PC-3 (cell line): ENCODE results near the gene AFTPH. TPM values are rescaled to one million over a fixed set of nuclear protein-coding genes. Genes with fewer than 3 reads are reported as not detected.
A peak's percentile ranks its signal among the peaks of the same experiment; 100 is the strongest.

ENCODE experiments used
- ATAC-seq: fragments of 200-7000 bp; cut with Tn5 transposase; 2 replicates; pipeline ENCODE4 v1.9.1; 2020; ENCODE audit warnings: mild to moderate bottlenecking, moderate library complexity
- BruUV-seq: library from RNA; stranded (reverse); fragments of 400-500 nt; replicated peaks from 2 replicates; lab custom pipeline; 2021; lab: Mats Ljungman, UMichigan
- CTCF ChIA-PET: fragments of 300-600 bp; sonication (Branson Sonifier 250); formaldehyde crosslinking; loops from one replicate; lab custom pipeline; 2022; ENCODE audit warnings: antibody characterized with exemption; lab: Charles Lee
- POLR2A ChIA-PET: fragments of 300-600 bp; sonication (Branson Sonifier 250); formaldehyde crosslinking; loops from one replicate; lab custom pipeline; 2022; ENCODE audit warnings: antibody characterized with exemption; ENCODE audit not compliant: unreplicated experiment; lab: Charles Lee
- DNase-seq: peaks from one replicate; pipeline ENCODE4 v3.0.0-alpha.2; 2015
- H2AFZ ChIP-seq: fragments of 300-600 bp; sonication (generic); 2 replicates; pipeline ENCODE4 v1.6.0; 2016; ENCODE audit warnings: antibody characterized with exemption, low read length
- H3F3A ChIP-seq: fragments of 300-600 bp; sonication (generic); one replicate; pipeline ENCODE4 v1.6.0; 2017; ENCODE audit warnings: antibody characterized with exemption, low read length, control low read depth, mild to moderate bottlenecking; ENCODE audit not compliant: unreplicated experiment
- H3K27ac ChIP-seq: fragments of 300-600 bp; sonication (generic); 2 replicates; pipeline ENCODE4 v1.5.1; 2016; ENCODE audit warnings: mild to moderate bottlenecking, low read length
- H3K27me3 ChIP-seq: fragments of 300-600 bp; sonication (generic); 2 replicates; pipeline ENCODE4 v1.6.1; 2016; ENCODE audit warnings: low read length, mixed read lengths
- H3K36me3 ChIP-seq: fragments of 300-600 bp; sonication (generic); 2 replicates; pipeline ENCODE4 v1.6.1; 2016; ENCODE audit warnings: low read depth, mixed run types, low read length, mixed read lengths
- H3K4me1 ChIP-seq: fragments of 300-600 bp; sonication (generic); 2 replicates; pipeline ENCODE4 v1.5.1; 2016; ENCODE audit warnings: low read length; ENCODE audit not compliant: insufficient read depth
- H3K4me2 ChIP-seq: fragments of 300-600 bp; sonication (generic); 2 replicates; pipeline ENCODE4 v1.6.0; 2016; ENCODE audit warnings: low read length
- H3K4me3 ChIP-seq: fragments of 300-600 bp; sonication (generic); 2 replicates; pipeline ENCODE4 v1.5.1; 2016; ENCODE audit warnings: mild to moderate bottlenecking, low read length, mixed read lengths
- H3K79me2 ChIP-seq: fragments of 300-600 bp; sonication (generic); 2 replicates; pipeline ENCODE4 v1.6.1; 2017; ENCODE audit warnings: low read length, mixed read lengths
- H3K9ac ChIP-seq: fragments of 300-600 bp; sonication (generic); 2 replicates; pipeline ENCODE4 v1.6.0; 2016; ENCODE audit warnings: mild to moderate bottlenecking, low read length
- H3K9me2 ChIP-seq: fragments of 300-600 bp; sonication (generic); replicated peaks from 2 replicates; pipeline ENCODE4 v1.6.1; 2016; ENCODE audit warnings: mixed run types, low read length, mixed read lengths
- H3K9me3 ChIP-seq: fragments of 300-600 bp; sonication (generic); 2 replicates; pipeline ENCODE4 v1.6.1; 2016; ENCODE audit warnings: low read length, mixed read lengths
- H4K20me1 ChIP-seq: fragments of 300-600 bp; sonication (generic); 2 replicates; pipeline ENCODE4 v1.6.1; 2016; ENCODE audit warnings: low read length, mixed read lengths
- CTCF ChIP-seq: fragments of 300-600 bp; sonication (generic); conservative IDR thresholded peaks from 2 replicates; pipeline ENCODE4 v1.5.1; 2017; ENCODE audit warnings: antibody characterized with exemption, low read depth, mild to moderate bottlenecking, low read length
- EZH2 ChIP-seq: fragments of 300-600 bp; sonication (generic); IDR thresholded peaks from one replicate; pipeline ENCODE4 v1.6.1; 2017; ENCODE audit warnings: antibody characterized with exemption, mild to moderate bottlenecking, low read length; ENCODE audit not compliant: unreplicated experiment
- EZH2phosphoT487 ChIP-seq: fragments of 300-600 bp; sonication (generic); IDR thresholded peaks from 2 replicates; pipeline ENCODE4 v1.6.1; 2018; ENCODE audit warnings: mild to moderate bottlenecking, antibody characterized with exemption, low read length, borderline replicate concordance
- intact Hi-C: fragments of 100-400 bp; cut with micrococcal nuclease; formaldehyde crosslinking; loops from 2 replicates; pipeline ENCODE4 v1.9.0; 2023
- total RNA-seq: library from RNA; depleted of rRNA; stranded (reverse); fragments of >200 nt; gene quantifications from 2 replicates; pipeline ENCODE4 v1.2.3, GENCODE V29; 2014

Gene AFTPH
- total RNA-seq, 1 experiment from 2014 or later, result 26.6 TPM

- DNase-seq (no peak), ATAC-seq (no peak)
- BruUV-seq, result no TSS peak
- Histone ChIP-seq H3K27ac (no peak overlapping the region), H3F3A (no peaks in the 10 kb centered on the region), H4K20me1 (no peaks in the 10 kb centered on the region), H3K4me3 (no peak overlapping the region), H3K9me2 (no peaks in the 10 kb centered on the region), H2AFZ (no peak overlapping the region), H3K27me3 (no peaks in the 10 kb centered on the region), H3K4me2 (no peak overlapping the region), H3K4me1 (no peaks in the 10 kb centered on the region), H3K36me3 (no peaks in the 10 kb centered on the region), H3K9ac (no peak overlapping the region), H3K9me3 (no peaks in the 10 kb centered on the region), H3K79me2 (no peaks in the 10 kb centered on the region)
- no peak for TF ChIP-seq CTCF
- TF ChIP-seq EZH2, result no peak
- TF ChIP-seq EZH2phosphoT487, result no peak
- intact Hi-C loops, result no loop called here
- POLR2A ChIA-PET, result no interaction called here
- CTCF ChIA-PET, result no interaction called here
Measured at GRCh38 chr2:64506686-64507085, 17.4 kb upstream of the AFTPH start.

GRCh38 chr2:64514008-64514407 is 10.1 kb upstream of the AFTPH start:
- H3K36me3 ChIP-seq, result no peaks in the 10 kb centered on the region
- intact Hi-C loops, result no loop called here
- no peak overlapping the region for H3K9ac ChIP-seq
- no peak overlapping the region for H3K4me3 ChIP-seq
- H3K9me2 ChIP-seq, result no peaks in the 10 kb centered on the region
- ChIA-PET POLR2A (no interaction called here), CTCF (no interaction called here)
- ATAC-seq (no peak; the same call in 1 of the 2 replicates), DNase-seq (peak; percentile 18)
- H3K9me3 ChIP-seq, result no peaks in the 10 kb centered on the region
- H2AFZ ChIP-seq, result no peak overlapping the region
- TF ChIP-seq EZH2 (no peak), EZH2phosphoT487 (no peak), CTCF (no peak)
- no peaks in the 10 kb centered on the region for H3F3A ChIP-seq
- BruUV-seq, result no TSS peak
- H3K27ac ChIP-seq, result no peak overlapping the region
- no peaks in the 10 kb centered on the region for H4K20me1 ChIP-seq
- peaks cover 8% of the 10 kb centered on the region; the same call in 1 of the 2 replicates for H3K4me1 ChIP-seq
- H3K79me2 ChIP-seq, result no peaks in the 10 kb centered on the region
- no peak overlapping the region for H3K4me2 ChIP-seq
- H3K27me3 ChIP-seq, result no peaks in the 10 kb centered on the region

GRCh38 chr2:64515086-64515485 is 9.0 kb upstream of the AFTPH start:
- Histone ChIP-seq H3K36me3 (no peaks in the 10 kb centered on the region), H3K4me1 (peaks cover 8% of the 10 kb centered on the region; the same call in 1 of the 2 replicates), H3K9me2 (no peaks in the 10 kb centered on the region), H3K9me3 (no peaks in the 10 kb centered on the region), H3K9ac (no peak overlapping the region), H3K79me2 (no peaks in the 10 kb centered on the region), H4K20me1 (no peaks in the 10 kb centered on the region), H3K27me3 (no peaks in the 10 kb centered on the region), H3K4me2 (no peak overlapping the region), H3K27ac (no peak overlapping the region), H2AFZ (no peak overlapping the region), H3K4me3 (no peak overlapping the region), H3F3A (no peaks in the 10 kb centered on the region)
- POLR2A ChIA-PET, result no interaction called here
- CTCF ChIA-PET, result no interaction called here
- intact Hi-C loops, result no loop called here
- ATAC-seq, result no peak
- TF ChIP-seq EZH2phosphoT487, result no peak
- TF ChIP-seq CTCF, result no peak
- no peak for TF ChIP-seq EZH2
- no peak for DNase-seq
- no TSS peak for BruUV-seq
